Activated CD8-positive, alpha-beta memory T cell treated with anti-CD3 and anti-CD28 coated beads, Interleukin-2, amount 50 U/mL, for 24 hours (primary cell): ENCODE measurements around the gene PLA2G4D.

Experiments
- DNase-seq: peaks from one replicate; pipeline ENCODE4 v3.0.0-alpha.2; 2020; ENCODE audit errors: extremely low read depth

The PLA2G4D gene

GRCh38 chr15:42018306-42019224, 75.8 kb downstream of the PLA2G4D start:
- DNase-seq: no peak
